A673 (cell line): ENCODE measurements around the gene PANX3. TPM values are rescaled to one million over a fixed set of nuclear protein-coding genes. Genes with fewer than 3 reads are reported as not detected.

Experiments
- BruUV-seq: library from RNA; stranded (reverse); fragments of 400-500 nt; replicated peaks from 2 replicates; lab custom pipeline; 2021; lab: Mats Ljungman, UMichigan
- CTCF ChIA-PET: fragments of 300-600 bp; sonication (Branson Sonifier 250); formaldehyde crosslinking; loops from one replicate; lab custom pipeline; 2022; ENCODE audit warnings: antibody characterized with exemption; lab: Charles Lee
- POLR2A ChIA-PET: fragments of 300-600 bp; sonication (Branson Sonifier 250); formaldehyde crosslinking; loops from one replicate; lab custom pipeline; 2022; ENCODE audit warnings: antibody characterized with exemption; ENCODE audit not compliant: low non-redundant PET; lab: Charles Lee
- DNase-seq: peaks from one replicate; pipeline ENCODE4 v3.0.0-alpha.2; 2015; ENCODE audit warnings: low spot score
- H3K27ac ChIP-seq: fragments of 200-600 bp; sonication (generic); 2 replicates; pipeline ENCODE4 v1.5.1; 2016; ENCODE audit warnings: mixed run types, low read depth, mild to moderate bottlenecking, mixed read lengths, antibody characterized with exemption, low read length; ENCODE audit not compliant: poor library complexity, severe bottlenecking
- H3K27me3 ChIP-seq: fragments of 200-600 bp; sonication (generic); replicated peaks from 2 replicates; pipeline ENCODE4 v1.6.1; 2017; ENCODE audit warnings: mixed run types, low read depth, mild to moderate bottlenecking, mixed read lengths, antibody characterized with exemption, low read length; ENCODE audit not compliant: insufficient read depth, poor library complexity
- H3K36me3 ChIP-seq: fragments of 200-600 bp; sonication (generic); 2 replicates; pipeline ENCODE4 v1.6.1; 2016; ENCODE audit warnings: mixed run types, mild to moderate bottlenecking, mixed read lengths, antibody characterized with exemption, low read length; ENCODE audit not compliant: insufficient read depth, poor library complexity, severe bottlenecking
- H3K4me1 ChIP-seq: fragments of 200-600 bp; sonication (generic); 2 replicates; pipeline ENCODE4 v1.6.1; 2017; ENCODE audit warnings: mixed run types, mild to moderate bottlenecking, mixed read lengths, antibody characterized with exemption, low read length; ENCODE audit not compliant: insufficient read depth, poor library complexity, severe bottlenecking
- H3K4me3 ChIP-seq: fragments of 200-600 bp; sonication (generic); 2 replicates; pipeline ENCODE4 v1.5.1; 2016; ENCODE audit warnings: low read depth, mixed run types, mild to moderate bottlenecking, mixed read lengths, low read length; ENCODE audit not compliant: poor library complexity, severe bottlenecking
- H3K9me3 ChIP-seq: fragments of 200-600 bp; sonication (generic); 2 replicates; pipeline ENCODE4 v1.6.1; 2016; ENCODE audit warnings: mixed run types, low read depth, mild to moderate bottlenecking, mixed read lengths, antibody characterized with exemption, low read length; ENCODE audit not compliant: poor library complexity, severe bottlenecking
- CTCF ChIP-seq: fragments of 300-800, 200-600 bp; sonication (generic); conservative IDR thresholded peaks from 2 replicates; pipeline ENCODE4 v1.5.1; 2017; ENCODE audit warnings: low read depth, mild to moderate bottlenecking, antibody characterized with exemption, low read length, moderate library complexity, mixed read lengths
- EZH2 ChIP-seq: fragments of 200-600 bp; sonication (generic); IDR thresholded peaks from 2 replicates; pipeline ENCODE4 v1.6.1; 2017; ENCODE audit warnings: borderline replicate concordance, low read depth, mild to moderate bottlenecking, mixed read lengths, antibody characterized with exemption, low read length; ENCODE audit not compliant: poor library complexity, severe bottlenecking
- intact Hi-C: fragments of 100-400 bp; cut with micrococcal nuclease; formaldehyde crosslinking; loops from one replicate; pipeline ENCODE4 v1.10.0; 2022; ENCODE audit not compliant: unreplicated experiment
- total RNA-seq: library from RNA; stranded (reverse); gene quantifications from 2 replicates; pipeline ENCODE4 v1.2.3, GENCODE V29; 2021

The PANX3 gene
- total RNA-seq, 1 experiment from 2014 or later = not detected

GRCh38 chr11:124661553-124661952, 50.3 kb downstream of the PANX3 start:
- H3K4me1 ChIP-seq = peaks cover 18% of the 10 kb centered on the region
- intact Hi-C loops = no loop called here
- no peak overlapping the region for H3K4me3 ChIP-seq
- POLR2A ChIA-PET = no interaction called here
- TF ChIP-seq EZH2 (no peak), CTCF (no peak)
- no peaks in the 10 kb centered on the region for H3K27me3 ChIP-seq
- H3K9me3 ChIP-seq = no peaks in the 10 kb centered on the region
- no TSS peak for BruUV-seq
- H3K36me3 ChIP-seq = no peaks in the 10 kb centered on the region
- CTCF ChIA-PET = no interaction called here
- DNase-seq = no peak
- H3K27ac ChIP-seq = no peak overlapping the region

- POLR2A ChIA-PET = no interaction called here
- no peak for TF ChIP-seq EZH2
- TF ChIP-seq CTCF = no peak
- Histone ChIP-seq H3K27ac (no peak overlapping the region), H3K4me1 (peaks cover 14% of the 10 kb centered on the region), H3K4me3 (no peak overlapping the region), H3K36me3 (no peaks in the 10 kb centered on the region), H3K9me3 (no peaks in the 10 kb centered on the region), H3K27me3 (no peaks in the 10 kb centered on the region)
- intact Hi-C loops = no loop called here
- DNase-seq = no peak
- BruUV-seq = no TSS peak
- CTCF ChIA-PET = no interaction called here
Measured at GRCh38 chr11:124662106-124662505, 50.9 kb downstream of the PANX3 start.

- BruUV-seq = no TSS peak
- intact Hi-C loops = no loop called here
- Histone ChIP-seq H3K9me3 (no peaks in the 10 kb centered on the region), H3K27me3 (no peaks in the 10 kb centered on the region), H3K27ac (no peak overlapping the region), H3K4me3 (no peak overlapping the region), H3K4me1 (no peaks in the 10 kb centered on the region), H3K36me3 (no peaks in the 10 kb centered on the region)
- DNase-seq = no peak
- TF ChIP-seq CTCF = no peak
- TF ChIP-seq EZH2 = no peak
- ChIA-PET POLR2A (no interaction called here), CTCF (no interaction called here)
Measured at GRCh38 chr11:124663861-124664260, 52.6 kb downstream of the PANX3 start.
